RWPE2 (cell line): ENCODE data around the gene FAM161B.

ENCODE experiments used
- ATAC-seq: fragments of 200-7000 bp; cut with Tn5 transposase; 3 replicates; pipeline ENCODE4 v1.9.1; 2021; ENCODE audit warnings: low read depth
- DNase-seq: peaks from one replicate; pipeline ENCODE4 v3.0.0-alpha.2; 2020; ENCODE audit warnings: low spot score
- H3K27ac ChIP-seq: fragments of 450-650 bp; 2 replicates; pipeline ENCODE4 v1.5.1; 2017; ENCODE audit warnings: mild to moderate bottlenecking; ENCODE audit not compliant: poor library complexity, severe bottlenecking
- H3K27me3 ChIP-seq: fragments of 250-450 bp; sonication (Bioruptor Pico); 2 replicates; pipeline ENCODE4 v1.5.1; 2021; ENCODE audit warnings: mild to moderate bottlenecking, moderate library complexity; ENCODE audit not compliant: insufficient read depth, poor library complexity, severe bottlenecking
- H3K36me3 ChIP-seq: fragments of 250-450 bp; sonication (Bioruptor Pico); 2 replicates; pipeline ENCODE4 v1.5.1; 2020; ENCODE audit warnings: low read depth, mild to moderate bottlenecking, moderate library complexity
- H3K4me1 ChIP-seq: fragments of 250-450 bp; sonication (Bioruptor Pico); 2 replicates; pipeline ENCODE4 v1.5.1; 2021; ENCODE audit warnings: mild to moderate bottlenecking, moderate library complexity; ENCODE audit not compliant: insufficient read depth, poor library complexity, severe bottlenecking
- H3K4me3 ChIP-seq: fragments of 250-450 bp; sonication (Bioruptor Pico); 2 replicates; pipeline ENCODE4 v1.5.1; 2021; ENCODE audit warnings: mild to moderate bottlenecking, moderate library complexity; ENCODE audit not compliant: severe bottlenecking
- H3K9me3 ChIP-seq: fragments of 250-450 bp; sonication (Bioruptor Pico); 2 replicates; pipeline ENCODE4 v1.5.1; 2021; ENCODE audit warnings: mild to moderate bottlenecking, moderate library complexity; ENCODE audit not compliant: severe bottlenecking
- CTCF ChIP-seq: fragments of 450-650 bp; IDR thresholded peaks from one replicate; pipeline ENCODE4 v1.5.1; 2017; ENCODE audit warnings: mild to moderate bottlenecking, moderate library complexity; ENCODE audit not compliant: poor library complexity, severe bottlenecking

Gene FAM161B

GRCh38 chr14:73886449-73887317 is 63.2 kb downstream of the FAM161B start, which contains the start of gene ZNF410:
Gene ZNF410 (plus strand): TSS chr14:73886859. CDS start chr14:73892176, 5,317 bp downstream.
- peaks cover 29% of the 10 kb centered on the region for H3K36me3 ChIP-seq
- DNase-seq (peak; percentile 98), ATAC-seq (peak; percentile 96)
- peak within 1 kb of the TSS; percentile 55 for H3K4me3 ChIP-seq
- no peak for TF ChIP-seq CTCF
- H3K27me3 ChIP-seq, result no peaks in the 10 kb centered on the region
- peaks cover 19% of the 10 kb centered on the region for H3K4me1 ChIP-seq
- H3K27ac ChIP-seq, result peak within 1 kb of the TSS; percentile 83
- H3K9me3 ChIP-seq, result no peaks in the 10 kb centered on the region

GRCh38 chr14:73884438-73885190 is 65.3 kb downstream of the FAM161B start:
- TF ChIP-seq CTCF, result no peak
- peaks cover 19% of the 10 kb centered on the region for H3K4me1 ChIP-seq
- DNase-seq (no peak), ATAC-seq (no peak)
- no peak overlapping the region for H3K4me3 ChIP-seq
- no peaks in the 10 kb centered on the region for H3K27me3 ChIP-seq
- peaks cover 30% of the 10 kb centered on the region for H3K36me3 ChIP-seq
- no peaks in the 10 kb centered on the region for H3K9me3 ChIP-seq
- no peak overlapping the region for H3K27ac ChIP-seq
